GM18498 (cell line): ENCODE measurements around the gene TRIM71.
"Not testable (repeated sequence)": the region's sequence is repeated elsewhere in the genome, so short reads cannot be mapped to it uniquely, and the experiment has no call there.

Source experiments
- ATAC-seq: cut with Tn5 transposase; IDR thresholded peaks from one replicate; pipeline ENCODE4 v1.9.1; 2021; ENCODE audit warnings: mild to moderate bottlenecking, moderate library complexity; ENCODE audit not compliant: unreplicated experiment

Gene TRIM71

GRCh38 chr3:32842531-32842931 lies 24.7 kb downstream of the TRIM71 start:
- no peak for ATAC-seq

- ATAC-seq = no peak
Measured at GRCh38 chr3:32842987-32843386, 25.2 kb downstream of the TRIM71 start.

DNA sequence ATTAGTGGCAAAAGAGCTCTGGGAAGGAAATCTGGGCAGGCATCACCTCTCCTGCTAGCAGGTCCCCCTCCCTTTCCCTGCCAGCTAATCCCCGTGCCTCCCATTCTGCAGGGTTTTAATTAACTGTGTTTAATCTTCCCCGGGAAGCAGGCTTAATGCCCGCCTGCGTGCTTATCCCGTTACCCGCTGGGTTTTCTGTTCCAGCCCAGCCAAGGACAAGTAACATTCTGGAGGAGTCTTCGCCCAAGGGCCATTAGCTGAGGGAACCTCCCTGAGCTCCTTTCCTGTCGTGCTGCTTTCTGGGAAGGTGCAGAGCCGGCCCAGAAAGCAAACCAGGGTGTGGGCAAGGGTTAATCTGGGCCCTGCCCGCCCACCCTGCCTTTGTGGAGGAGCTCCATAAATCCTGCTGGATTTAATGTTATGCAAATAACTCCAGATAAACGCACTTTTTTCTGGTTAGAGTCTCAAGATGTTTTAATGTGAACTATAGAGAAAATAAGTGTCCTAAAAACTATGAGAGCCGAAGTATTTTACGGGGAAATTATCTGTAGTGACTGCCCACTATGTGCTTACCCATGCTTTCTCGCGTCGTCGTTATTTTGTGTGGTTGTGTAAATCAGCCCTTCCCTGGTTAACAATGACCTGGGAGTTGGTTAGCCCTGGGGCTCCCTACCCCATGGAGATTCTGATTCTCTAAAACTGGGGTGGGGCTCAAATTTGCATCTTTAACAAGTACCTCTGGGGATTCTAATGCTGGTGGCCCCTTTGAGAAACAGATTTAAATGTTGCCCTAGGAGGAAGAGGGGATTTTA lies 25.9 kb downstream of the TRIM71 start:
- no peak for ATAC-seq

GRCh38 chr3:32844322-32844654 lies 26.5 kb downstream of the TRIM71 start:
- ATAC-seq = no peak

- no peak for ATAC-seq
Measured at GRCh38 chr3:32844914-32845313, 27.1 kb downstream of the TRIM71 start.

DNA sequence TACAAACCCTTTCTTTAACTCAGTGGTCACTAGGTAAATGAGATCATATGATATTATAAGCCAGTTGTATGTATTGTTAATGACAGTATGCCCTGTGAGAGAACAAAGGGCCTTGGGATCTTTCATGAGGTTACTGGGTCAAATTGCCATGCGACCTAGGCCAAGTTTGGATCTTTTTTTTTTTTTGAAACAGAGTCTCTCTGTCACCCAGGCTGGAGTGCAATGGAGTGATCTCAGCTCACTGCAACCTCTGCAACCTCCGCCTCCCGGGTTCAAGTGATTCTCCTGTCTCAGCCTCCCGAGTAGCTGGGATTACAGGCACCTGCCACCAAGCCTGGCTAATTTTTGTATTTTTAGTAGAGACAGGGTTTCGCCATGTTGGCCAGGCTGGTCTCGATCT lies 27.7 kb downstream of the TRIM71 start:
- ATAC-seq = not testable (repeated sequence)

DNA sequence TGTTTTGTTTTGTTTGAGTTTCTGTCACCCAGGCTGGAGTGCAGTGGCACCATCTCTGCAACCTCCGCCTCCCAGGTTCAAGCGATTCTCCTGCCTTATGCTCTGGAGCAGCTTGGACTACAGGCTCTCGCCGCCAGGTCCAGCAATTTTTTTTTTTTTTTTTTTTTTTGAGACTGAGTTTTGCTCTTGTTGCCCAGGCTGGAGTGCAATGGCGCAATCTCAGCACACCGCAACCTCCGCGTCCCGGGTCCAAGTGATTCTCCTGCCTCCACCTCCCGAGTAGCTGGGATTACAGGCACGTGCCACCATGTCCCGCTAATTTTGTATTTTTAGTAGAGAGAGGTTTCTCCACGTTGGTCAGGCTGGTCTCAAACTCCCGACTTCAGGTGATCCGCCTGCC lies 29.2 kb downstream of the TRIM71 start:
- not testable (repeated sequence) for ATAC-seq

DNA sequence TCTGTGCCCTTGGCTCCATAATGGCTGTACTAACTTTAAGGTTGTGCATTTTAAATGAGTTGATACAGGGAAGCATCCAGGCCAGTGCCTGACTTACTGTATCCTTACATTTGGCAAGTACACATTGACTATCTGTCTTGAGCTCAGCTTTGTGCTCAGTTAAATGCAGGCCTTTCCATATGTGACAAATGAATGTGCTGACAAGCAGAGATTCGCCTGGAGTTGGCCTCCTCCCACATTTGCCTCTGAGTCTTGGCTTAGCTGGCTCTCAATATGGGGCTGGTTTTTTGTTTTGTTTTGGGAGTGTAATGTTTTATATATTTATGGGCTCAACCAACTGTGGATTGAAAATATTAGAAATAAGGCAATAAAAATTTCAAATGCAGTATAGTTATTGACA lies 29.7 kb downstream of the TRIM71 start:
- no peak for ATAC-seq

DNA sequence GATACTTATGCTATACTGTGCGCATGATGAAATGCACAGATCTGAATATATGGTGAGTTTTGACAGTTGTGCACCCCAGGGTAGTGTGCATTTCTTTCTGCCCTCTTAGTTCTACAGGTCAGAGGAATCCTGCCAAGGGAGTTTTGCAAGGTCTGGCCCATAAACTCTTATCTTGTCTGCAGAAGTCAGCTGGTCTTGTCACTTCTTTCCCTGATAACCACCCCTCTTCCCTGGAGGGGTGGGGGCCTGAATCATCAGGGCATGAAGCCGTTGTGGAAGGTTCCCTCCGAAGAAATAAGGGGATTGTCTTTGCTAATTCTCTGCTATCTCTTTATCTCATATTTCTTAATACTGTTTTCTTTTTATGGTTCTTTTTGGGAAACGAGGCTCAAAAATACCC lies 30.4 kb downstream of the TRIM71 start:
- no peak for ATAC-seq

GRCh38 chr3:32849046-32849445 lies 31.2 kb downstream of the TRIM71 start:
- ATAC-seq = no peak

GRCh38 chr3:32850226-32850625 lies 32.4 kb downstream of the TRIM71 start:
- ATAC-seq = no peak

- no peak for ATAC-seq
Measured at GRCh38 chr3:32850636-32851035, 32.8 kb downstream of the TRIM71 start.

- ATAC-seq = no peak
Measured at GRCh38 chr3:32852146-32852545, 34.3 kb downstream of the TRIM71 start.

- ATAC-seq = no peak
Measured at GRCh38 chr3:32855350-32855953, 37.7 kb downstream of the TRIM71 start.

- ATAC-seq = no peak
Measured at GRCh38 chr3:32856355-32856889, 38.6 kb downstream of the TRIM71 start.

GRCh38 chr3:32856901-32857507 lies 39.2 kb downstream of the TRIM71 start:
- ATAC-seq = no peak

DNA sequence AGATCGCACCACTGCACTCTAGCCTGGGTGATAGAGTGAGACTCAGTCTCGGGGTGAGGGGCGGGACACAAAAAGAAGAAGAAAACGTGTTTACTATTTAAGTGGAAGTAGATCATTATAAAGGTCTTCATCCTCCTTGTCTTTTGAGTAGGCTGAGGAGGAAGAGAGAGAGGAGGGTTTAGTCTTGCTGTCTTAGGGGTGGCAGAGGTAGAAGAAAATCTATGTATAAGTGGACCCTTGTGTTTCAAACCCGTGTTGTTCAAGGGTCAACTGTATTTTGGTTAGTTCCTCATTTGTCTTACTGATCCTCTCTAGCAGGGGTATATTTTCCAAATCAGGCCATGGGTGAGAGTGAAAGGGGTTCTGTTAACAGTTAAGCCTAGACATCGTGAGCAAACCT lies 40.1 kb downstream of the TRIM71 start:
- ATAC-seq = no peak

DNA sequence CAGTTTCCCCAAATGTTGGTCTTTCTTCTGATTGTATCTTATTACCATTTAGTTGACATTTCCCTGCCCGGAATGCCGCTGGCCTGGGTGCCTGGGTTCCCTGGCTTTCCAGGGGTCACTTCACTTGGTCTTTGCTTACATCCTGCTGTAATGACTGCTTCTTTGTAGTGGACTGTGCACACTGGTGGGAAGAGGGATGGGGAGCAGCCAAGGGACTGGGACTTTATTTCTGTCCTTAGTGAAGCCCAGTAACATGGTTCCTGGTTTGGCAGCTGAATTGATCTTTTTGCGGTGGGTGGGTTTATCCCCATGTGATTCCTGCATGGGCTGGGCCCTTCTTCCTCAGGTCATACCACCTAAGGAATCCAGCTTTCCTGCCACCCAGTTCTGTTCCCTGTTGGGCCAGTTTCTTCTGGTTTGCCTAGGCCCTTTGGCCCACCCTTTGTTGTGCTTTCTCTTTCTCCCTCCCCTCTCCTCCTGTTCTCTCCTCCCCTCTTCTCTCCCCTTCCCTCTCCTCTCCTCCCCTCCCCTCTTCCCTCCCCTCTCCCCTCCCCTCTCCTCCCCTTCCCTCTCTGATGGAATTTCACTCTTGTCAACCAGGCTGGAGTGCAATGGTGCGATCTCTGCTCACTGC lies 41.9 kb downstream of the TRIM71 start:
- no peak for ATAC-seq

GRCh38 chr3:32860499-32860898 lies 42.7 kb downstream of the TRIM71 start:
- no peak for ATAC-seq

GRCh38 chr3:32861681-32862080 lies 43.9 kb downstream of the TRIM71 start:
- no peak for ATAC-seq

- no peak for ATAC-seq
Measured at GRCh38 chr3:32862247-32862935, 44.6 kb downstream of the TRIM71 start.
